Spleen (tissue), 7 donors: ENCODE data around the gene ZNF675.
"Not testable (repeated sequence)": the region's sequence is repeated elsewhere in the genome, so short reads cannot be mapped to it uniquely, and the experiment has no call there.

ENCODE experiments used
- CTCF ChIP-seq, 11 experiments: fragments of 200-600 bp in 7 of 11; fragments of 450-650 bp in 4 of 11; sonication (generic) in 4 of 11; IDR thresholded peaks in 8 of 11; conservative IDR thresholded peaks in 3 of 11; 1 replicate in 7 of 11; 2 replicates in 4 of 11; pipeline versions ENCODE4 v1.4.0 to v1.8.0; 2016 to 2021; ENCODE audit warnings: antibody characterized with exemption in 11 of 11, inconsistent platforms in 4 of 11, mild to moderate bottlenecking in 1 of 11
- POLR2A ChIP-seq, 3 donors: fragments of 450-650 bp; IDR thresholded peaks; one replicate each; pipeline ENCODE4 v1.5.1; 2017; ENCODE audit warnings: antibody characterized with exemption in 3 of 3, mild to moderate bottlenecking in 1 of 3
- POLR2AphosphoS5 ChIP-seq, 3 donors: sonication (generic); formaldehyde crosslinking; IDR thresholded peaks; one replicate each; pipeline ENCODE4 v1.5.1; 2017; ENCODE audit warnings: antibody characterized with exemption in 3 of 3
- donor health status: DM: no; HTN: no; CAD: no; lungs with moderate emphysema.
- donor health status: DM: no; HTN: no; CAD: no.
- donor health status: DM: no; HTN: no; CAD: no.

- not testable (repeated sequence) for TF ChIP-seq CTCF (IDR thresholded peaks at IDR 0.05 in 8 of 11, conservative IDR thresholded peaks at IDR 0.05 in 3 of 11); POLR2A (IDR thresholded peaks at IDR 0.05); POLR2AphosphoS5 (IDR thresholded peaks at IDR 0.05)
These were observed 43.9 kb upstream of the ZNF675 start for GRCh38 chr19:23730729-23731465.
